H9 (cell line): Measurements from ENCODE around the gene MAN1A1. TPM values are rescaled to one million over a fixed set of nuclear protein-coding genes. Genes with fewer than 3 reads are reported as not detected.

Experiments
- DNase-seq: peaks from one replicate; pipeline ENCODE4 v3.0.0-alpha.2; 2017
- H2AFZ ChIP-seq: one replicate; pipeline ENCODE4 v1.6.1; 2013; ENCODE audit warnings: mild to moderate bottlenecking, low read length, control low read depth, moderate library complexity
- H2AK5ac ChIP-seq: 2 replicates; pipeline ENCODE4 v1.6.1; 2013; ENCODE audit warnings: low read length, control low read depth, mixed read lengths; ENCODE audit not compliant: insufficient read length
- H2BK120ac ChIP-seq: one replicate; pipeline ENCODE4 v1.6.1; 2013; ENCODE audit warnings: low read depth, mild to moderate bottlenecking, low read length, control low read depth, inconsistent platforms; ENCODE audit not compliant: poor library complexity, severe bottlenecking
- H2BK12ac ChIP-seq: 2 replicates; pipeline ENCODE4 v1.6.1; 2013; ENCODE audit warnings: low read length, control low read depth, mixed read lengths, low read depth; ENCODE audit not compliant: insufficient read length
- H2BK15ac ChIP-seq: 2 replicates; pipeline ENCODE4 v1.6.1; 2013; ENCODE audit warnings: low read depth, low read length, control low read depth
- H2BK20ac ChIP-seq: one replicate; pipeline ENCODE4 v1.6.1; 2013; ENCODE audit warnings: low read depth, mild to moderate bottlenecking, low read length, control low read depth, inconsistent platforms; ENCODE audit not compliant: poor library complexity, severe bottlenecking
- H2BK5ac ChIP-seq: 2 replicates; pipeline ENCODE4 v1.6.1; 2013; ENCODE audit warnings: low read length, control low read depth, mixed read lengths; ENCODE audit not compliant: insufficient read length
- H3K14ac ChIP-seq: 2 replicates; pipeline ENCODE4 v1.6.1; 2013; ENCODE audit warnings: low read length, control low read depth; ENCODE audit not compliant: insufficient read depth
- H3K18ac ChIP-seq: 2 replicates; pipeline ENCODE4 v1.6.1; 2013; ENCODE audit warnings: low read depth, mild to moderate bottlenecking, mixed read lengths, low read length, control low read depth; ENCODE audit not compliant: insufficient read length
- H3K23ac ChIP-seq: 2 replicates; pipeline ENCODE4 v1.6.1; 2013; ENCODE audit warnings: low read length, control low read depth, mixed read lengths, low read depth; ENCODE audit not compliant: insufficient read length
- H3K23me2 ChIP-seq: 2 replicates; pipeline ENCODE4 v1.6.1; 2013; ENCODE audit warnings: low read depth, mild to moderate bottlenecking, mixed read lengths, low read length, control low read depth; ENCODE audit not compliant: insufficient read length, poor library complexity, severe bottlenecking
- H3K27ac ChIP-seq: 2 replicates; pipeline ENCODE4 v1.5.1; 2013; ENCODE audit warnings: low read length, control low read depth, mixed read lengths, low read depth; ENCODE audit not compliant: insufficient read length
- H3K27me3 ChIP-seq: 2 replicates; pipeline ENCODE4 v1.6.1; 2013; ENCODE audit warnings: low read length, control low read depth, inconsistent platforms; ENCODE audit not compliant: insufficient read depth
- H3K4ac ChIP-seq: 2 replicates; pipeline ENCODE4 v1.6.1; 2013; ENCODE audit warnings: low read depth, mild to moderate bottlenecking, control low read depth, inconsistent platforms, low read length, moderate library complexity
- H3K4me1 ChIP-seq: 2 replicates; pipeline ENCODE4 v1.6.1; 2013; ENCODE audit warnings: low read length, control low read depth, inconsistent platforms; ENCODE audit not compliant: insufficient read depth
- H3K4me2 ChIP-seq: 2 replicates; pipeline ENCODE4 v1.6.1; 2013; ENCODE audit warnings: low read length, control low read depth, mixed read lengths; ENCODE audit not compliant: insufficient read length, insufficient read depth
- H3K56ac ChIP-seq: 2 replicates; pipeline ENCODE4 v1.6.1; 2013; ENCODE audit warnings: low read depth, mild to moderate bottlenecking, mixed read lengths, low read length, control low read depth; ENCODE audit not compliant: insufficient read length
- H3K79me1 ChIP-seq: 2 replicates; pipeline ENCODE4 v1.6.1; 2013; ENCODE audit warnings: low read depth, mild to moderate bottlenecking, moderate library complexity, low read length, control low read depth, inconsistent platforms; ENCODE audit not compliant: insufficient read depth, poor library complexity, severe bottlenecking
- H3K79me2 ChIP-seq: 2 replicates; pipeline ENCODE4 v1.6.1; 2013; ENCODE audit warnings: low read length, control low read depth, inconsistent platforms; ENCODE audit not compliant: insufficient read depth
- H3K9ac ChIP-seq: 2 replicates; pipeline ENCODE4 v1.6.1; 2013; ENCODE audit warnings: low read length, control low read depth, mixed read lengths; ENCODE audit not compliant: insufficient read length; ENCODE audit errors: extremely low read depth
- H3K9me3 ChIP-seq: one replicate; pipeline ENCODE4 v1.6.1; 2013; ENCODE audit warnings: low read depth, low read length, inconsistent platforms; ENCODE audit not compliant: control insufficient read depth
- H3T11ph ChIP-seq: one replicate; pipeline ENCODE4 v1.6.1; 2013; ENCODE audit warnings: mild to moderate bottlenecking, low read length, control low read depth, inconsistent platforms
- H4K20me1 ChIP-seq: one replicate; pipeline ENCODE4 v1.6.1; 2013; ENCODE audit not compliant: control insufficient read depth, insufficient read length, insufficient read depth
- H4K5ac ChIP-seq: 2 replicates; pipeline ENCODE4 v1.6.1; 2013; ENCODE audit warnings: low read depth, mild to moderate bottlenecking, mixed read lengths, low read length, control low read depth; ENCODE audit not compliant: insufficient read length
- H4K8ac ChIP-seq: replicated peaks from 2 replicates; pipeline ENCODE4 v1.6.1; 2013; ENCODE audit warnings: low read length, control low read depth, mixed read lengths, low read depth; ENCODE audit not compliant: insufficient read length
- H4K91ac ChIP-seq: 2 replicates; pipeline ENCODE4 v1.6.1; 2013; ENCODE audit warnings: low read depth, mild to moderate bottlenecking, moderate library complexity, mixed read lengths, low read length, control low read depth; ENCODE audit not compliant: insufficient read length
- H3K27ac Mint-ChIP-seq, 3 experiments: 2 replicates in 2 of 3; 3 replicates in 1 of 3; pipeline ENCODE4 v1.8.0; 2020 to 2021; ENCODE audit warnings: mixed read lengths in 3 of 3, mild to moderate bottlenecking in 1 of 3, moderate library complexity in 1 of 3
- H3K27me3 Mint-ChIP-seq: 2 replicates; pipeline ENCODE4 v1.8.0; 2021; ENCODE audit warnings: low read depth, mild to moderate bottlenecking, moderate library complexity, mixed read lengths
- H3K36me3 Mint-ChIP-seq, 3 experiments: 2 replicates in 2 of 3; 3 replicates in 1 of 3; pipeline ENCODE4 v1.8.0; 2020 to 2021; ENCODE audit warnings: low read depth in 3 of 3, mixed read lengths in 3 of 3; ENCODE audit not compliant: insufficient read depth in 1 of 3
- H3K4me1 Mint-ChIP-seq, 2 experiments: 2 replicates each; pipeline ENCODE4 v1.8.0; 2020; ENCODE audit warnings: mixed read lengths in 2 of 2
- H3K4me3 Mint-ChIP-seq, 2 experiments: 2 replicates in 1 of 2; 3 replicates in 1 of 2; pipeline ENCODE4 v1.8.0; 2020 to 2021; ENCODE audit warnings: mild to moderate bottlenecking in 2 of 2, mixed read lengths in 2 of 2, moderate library complexity in 1 of 2
- H3K9me3 Mint-ChIP-seq, 2 experiments: 2 replicates in 1 of 2; 3 replicates in 1 of 2; pipeline ENCODE4 v1.8.0; 2020; ENCODE audit warnings: mild to moderate bottlenecking in 2 of 2, mixed read lengths in 2 of 2, moderate library complexity in 1 of 2
- WGBS: extraction: QIAGEN DNeasy Blood & Tissue Kit; methylation state at CpG from one replicate; pipeline ENCODE4 v1.1.7; 2013; ENCODE audit warnings: missing lambda C conversion rate, low lambda C conversion rate, mixed read lengths; ENCODE audit not compliant: insufficient read length; ENCODE audit errors: extremely low coverage; 5-methylcytosine and 5-hydroxymethylcytosine counted together
- total RNA-seq: library from RNA; stranded (reverse); gene quantifications from 2 replicates; pipeline ENCODE4 v1.2.1, GENCODE V29; 2021
- TF ChIP-seq, protein P1 (sequence below): fragments of 200-600 bp; sonication (generic); conservative IDR thresholded peaks from 3 replicates; pipeline ENCODE4 v1.8.0; 2021; ENCODE audit warnings: antibody characterized with exemption, mild to moderate bottlenecking

MAN1A1 gene
- total RNA-seq, 1 experiment from 2014 or later: 1.6 TPM

DNA sequence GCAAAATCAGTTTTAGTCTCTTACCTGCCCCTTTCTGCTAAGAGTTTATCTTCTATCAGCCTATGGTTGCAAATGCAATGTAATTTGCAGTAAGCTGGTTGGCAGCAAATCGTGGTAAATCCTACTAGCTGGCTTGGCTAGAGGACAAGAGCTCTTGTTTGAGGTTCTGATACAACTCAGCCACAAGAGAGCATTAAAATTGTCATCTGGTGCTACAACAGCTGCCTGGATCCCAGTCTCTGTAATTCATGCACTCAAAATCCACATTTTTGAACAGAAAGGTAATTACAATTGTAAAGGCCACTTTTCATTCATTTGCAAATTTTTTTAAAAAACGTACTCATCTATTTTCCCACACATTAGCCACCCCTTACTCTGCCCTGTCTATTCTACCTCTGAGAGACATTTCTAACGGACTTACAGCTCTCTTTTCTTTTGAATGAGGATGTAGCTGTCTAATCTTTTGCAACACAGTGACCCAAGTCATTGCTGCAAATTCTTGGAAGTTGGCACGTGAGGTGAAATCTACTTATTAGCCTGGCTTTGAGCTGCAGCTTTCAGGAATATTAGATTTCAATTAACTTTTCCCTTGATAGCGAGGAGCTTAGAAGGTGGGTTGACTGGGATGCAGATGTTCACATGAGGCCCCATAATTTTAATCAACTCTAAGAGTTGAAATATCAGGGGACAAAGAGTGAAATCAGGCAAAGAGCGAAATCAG is 217.1 kb downstream of the MAN1A1 start:
- TF ChIP-seq, protein P1, sequence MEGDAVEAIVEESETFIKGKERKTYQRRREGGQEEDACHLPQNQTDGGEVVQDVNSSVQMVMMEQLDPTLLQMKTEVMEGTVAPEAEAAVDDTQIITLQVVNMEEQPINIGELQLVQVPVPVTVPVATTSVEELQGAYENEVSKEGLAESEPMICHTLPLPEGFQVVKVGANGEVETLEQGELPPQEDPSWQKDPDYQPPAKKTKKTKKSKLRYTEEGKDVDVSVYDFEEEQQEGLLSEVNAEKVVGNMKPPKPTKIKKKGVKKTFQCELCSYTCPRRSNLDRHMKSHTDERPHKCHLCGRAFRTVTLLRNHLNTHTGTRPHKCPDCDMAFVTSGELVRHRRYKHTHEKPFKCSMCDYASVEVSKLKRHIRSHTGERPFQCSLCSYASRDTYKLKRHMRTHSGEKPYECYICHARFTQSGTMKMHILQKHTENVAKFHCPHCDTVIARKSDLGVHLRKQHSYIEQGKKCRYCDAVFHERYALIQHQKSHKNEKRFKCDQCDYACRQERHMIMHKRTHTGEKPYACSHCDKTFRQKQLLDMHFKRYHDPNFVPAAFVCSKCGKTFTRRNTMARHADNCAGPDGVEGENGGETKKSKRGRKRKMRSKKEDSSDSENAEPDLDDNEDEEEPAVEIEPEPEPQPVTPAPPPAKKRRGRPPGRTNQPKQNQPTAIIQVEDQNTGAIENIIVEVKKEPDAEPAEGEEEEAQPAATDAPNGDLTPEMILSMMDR: no peak
- H3K56ac ChIP-seq: no peak overlapping the region
- no peaks in the 10 kb centered on the region for H3K36me3 Mint-ChIP-seq

More for the DNA sequence above, 217.1 kb downstream of the MAN1A1 start:
- no peak overlapping the region for H2BK15ac ChIP-seq
- Mint-ChIP-seq H3K27me3 (no peaks in the 10 kb centered on the region), H3K9me3 (no peaks in the 10 kb centered on the region; a peak in 1 of 5 replicates), H3K4me1 (peaks cover 20 to 26% of the 10 kb centered on the region in 2 experiments), H3K27ac (no peak overlapping the region), H3K4me3 (no peak overlapping the region)
- H2BK120ac ChIP-seq: no peak overlapping the region
- H3K27ac ChIP-seq: no peak overlapping the region
- H3K9ac ChIP-seq: no peak overlapping the region
- no peak overlapping the region for H2AK5ac ChIP-seq
- H3K23ac ChIP-seq: no peak overlapping the region
- no peak overlapping the region for H2BK5ac ChIP-seq
- no peaks in the 10 kb centered on the region for H4K20me1 ChIP-seq
- no peak overlapping the region for H2BK20ac ChIP-seq
- DNase-seq: no peak
- H3K27me3 ChIP-seq: no peaks in the 10 kb centered on the region
- H3K79me1 ChIP-seq: no peaks in the 10 kb centered on the region
- no peak overlapping the region for H2BK12ac ChIP-seq
- H3K14ac ChIP-seq: no peak overlapping the region
- H3K18ac ChIP-seq: no peak overlapping the region
- H3K9me3 ChIP-seq: no peaks in the 10 kb centered on the region
- no peaks in the 10 kb centered on the region for H3K79me2 ChIP-seq
- no peak overlapping the region for H2AFZ ChIP-seq
- H4K8ac ChIP-seq: no peak overlapping the region
- 100% methylated on average over 1 of the region's 6 CpGs for WGBS
- no peak overlapping the region for H3K4me2 ChIP-seq
- no peak overlapping the region for H3K4ac ChIP-seq
- H3K4me1 ChIP-seq: no peaks in the 10 kb centered on the region; the same call in 1 of the 2 replicates
- no peaks in the 10 kb centered on the region for H3K23me2 ChIP-seq
- H4K5ac ChIP-seq: no peak overlapping the region
- no peak overlapping the region for H4K91ac ChIP-seq
- H3T11ph ChIP-seq: no peak overlapping the region
